Cardiac septum (tissue), 1 donor: ENCODE data around the gene AHCYL1. TPM values are rescaled to one million over a fixed set of nuclear protein-coding genes. Genes with fewer than 3 reads are reported as not detected.

ENCODE experiments used
- DNase-seq: peaks from one replicate; pipeline ENCODE4 v3.0.0-alpha.2; 2020; ENCODE audit warnings: low spot score
- intact Hi-C: fragments of 100-400 bp; cut with DNase I; formaldehyde crosslinking; loops from one replicate; pipeline ENCODE4 v1.14.0; 2022
- total RNA-seq: library from RNA; stranded (reverse); fragmentation: NEBNext Ultra II Directional; extraction: Animal tissue kit (Norgen Biotek cat#: 25700); gene quantifications from one replicate; pipeline ENCODE4 v1.2.1, GENCODE V29; 2021
- donor health status: DM: no; HTN: no; CAD: no.

Gene AHCYL1
- total RNA-seq, 1 donor from 2014 or later, result 53.6 TPM

GRCh38 chr1:110053552-110054428, 69.2 kb downstream of the AHCYL1 start:
- intact Hi-C loops, result loop anchor here (1.0 to 5.0 kb wide), 2 partner anchors 53 to 134 kb away; no protein-coding TSS in a partner anchor
- no peak for DNase-seq

GRCh38 chr1:110055493-110056284, 71.1 kb downstream of the AHCYL1 start:
- DNase-seq, result no peak

GRCh38 chr1:110056285-110056683, 71.7 kb downstream of the AHCYL1 start:
- intact Hi-C loops, result no loop called here
- DNase-seq, result no peak

More at GRCh38 chr1:110055493-110056284, 71.1 kb downstream of the AHCYL1 start:
- intact Hi-C loops, result no loop called here

- intact Hi-C loops, result no loop called here
Observed at GRCh38 chr1:110056776-110057175, 72.2 kb downstream of the AHCYL1 start.

GRCh38 chr1:110057963-110058518, 73.5 kb downstream of the AHCYL1 start:
- DNase-seq, result no peak
- intact Hi-C loops, result no loop called here

More at GRCh38 chr1:110056776-110057175, 72.2 kb downstream of the AHCYL1 start:
- no peak for DNase-seq

GRCh38 chr1:110058591-110058990, 74.0 kb downstream of the AHCYL1 start:
- intact Hi-C loops, result no loop called here
- no peak for DNase-seq

GRCh38 chr1:110059133-110059863, 74.7 kb downstream of the AHCYL1 start:
- intact Hi-C loops, result no loop called here
- no peak for DNase-seq

GRCh38 chr1:110060034-110060661, 75.6 kb downstream of the AHCYL1 start:
- intact Hi-C loops, result no loop called here
- no peak for DNase-seq

- no peak for DNase-seq
- intact Hi-C loops, result no loop called here
Observed at GRCh38 chr1:110060662-110061060, 76.1 kb downstream of the AHCYL1 start.

- DNase-seq, result no peak
- intact Hi-C loops, result no loop called here
Observed at GRCh38 chr1:110061341-110061740, 76.8 kb downstream of the AHCYL1 start.

GRCh38 chr1:110062612-110063011, 78.0 kb downstream of the AHCYL1 start:
- intact Hi-C loops, result no loop called here
- DNase-seq, result no peak

- intact Hi-C loops, result no loop called here
- no peak for DNase-seq
Observed at GRCh38 chr1:110063781-110064180, 79.2 kb downstream of the AHCYL1 start.

GRCh38 chr1:110064576-110065337, 80.2 kb downstream of the AHCYL1 start:
- no peak for DNase-seq
- intact Hi-C loops, result no loop called here

- intact Hi-C loops, result no loop called here
- no peak for DNase-seq
Observed at GRCh38 chr1:110065841-110066240, 81.3 kb downstream of the AHCYL1 start.

GRCh38 chr1:110067479-110067892, 82.9 kb downstream of the AHCYL1 start:
- intact Hi-C loops, result no loop called here
- DNase-seq, result no peak

GRCh38 chr1:110067893-110068645, 83.5 kb downstream of the AHCYL1 start:
- DNase-seq, result no peak
- intact Hi-C loops, result no loop called here

- DNase-seq, result no peak
- intact Hi-C loops, result no loop called here
Observed at GRCh38 chr1:110068646-110069403, 84.3 kb downstream of the AHCYL1 start.
